HEK293 (cell line): ENCODE data around the gene DPEP2.

Source experiments
- BCL11B ChIP-seq: fragments of 450-650 bp; formaldehyde crosslinking; IDR thresholded peaks from 2 replicates; pipeline ENCODE4 v1.5.1; 2016; ENCODE audit warnings: low read depth, missing biosample characterization, missing genetic modification characterization
- HOXA7 ChIP-seq: sonication (generic); formaldehyde crosslinking; IDR thresholded peaks from 2 replicates; pipeline ENCODE4 v1.8.1; 2022; ENCODE audit warnings: missing genetic modification reagents, borderline replicate concordance
- SCRT2 ChIP-seq: fragments of 450-650 bp; formaldehyde crosslinking; IDR thresholded peaks from 2 replicates; pipeline ENCODE4 v1.5.1; 2016; ENCODE audit warnings: missing biosample characterization, missing genetic modification characterization
- ZFHX2 ChIP-seq: fragments of 450-650 bp; formaldehyde crosslinking; conservative IDR thresholded peaks from 2 replicates; pipeline ENCODE4 v1.5.1; 2016; ENCODE audit warnings: missing biosample characterization, missing genetic modification characterization
- ZNF114 ChIP-seq: fragments of 450-650 bp; formaldehyde crosslinking; IDR thresholded peaks from 2 replicates; pipeline ENCODE4 v1.5.0; 2017; ENCODE audit warnings: missing biosample characterization, missing genetic modification characterization
- ZNF266 ChIP-seq: fragments of 450-650 bp; formaldehyde crosslinking; IDR thresholded peaks from 2 replicates; pipeline ENCODE4 v1.5.1; 2016; ENCODE audit warnings: missing biosample characterization, missing genetic modification characterization, low read depth
- TF ChIP-seq, protein P1 (sequence below): fragments of 450-650 bp; formaldehyde crosslinking; IDR thresholded peaks from 2 replicates; pipeline ENCODE4 v1.5.1; 2016; ENCODE audit warnings: missing biosample characterization, missing genetic modification characterization

DNA sequence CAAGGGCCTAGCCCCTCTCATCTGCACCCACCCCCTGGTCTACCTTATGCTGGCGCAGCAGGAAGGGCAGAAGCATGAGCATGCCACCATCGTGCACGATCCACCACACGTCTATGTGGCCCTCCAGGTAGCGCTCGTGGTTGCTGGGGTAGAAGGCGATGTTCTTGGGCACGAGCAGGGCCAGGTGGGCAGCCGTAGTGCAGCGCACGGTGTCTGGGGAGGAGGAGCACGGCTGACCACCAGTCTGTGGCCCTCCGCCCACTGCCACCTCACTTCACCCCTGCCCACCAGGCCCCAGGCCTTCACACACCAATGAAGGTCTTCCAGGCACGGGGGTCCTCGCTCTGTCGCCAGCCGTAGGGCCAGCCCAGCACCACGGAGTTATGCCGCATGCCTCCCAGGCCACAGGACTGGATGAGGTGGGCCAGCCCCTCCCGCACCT is 53.1 kb downstream of the DPEP2 start:
- no peak for TF ChIP-seq ZFHX2 (tag by site-specific recombination)
- no peak for TF ChIP-seq ZNF266 (tag by site-specific recombination)
- TF ChIP-seq, protein P1, sequence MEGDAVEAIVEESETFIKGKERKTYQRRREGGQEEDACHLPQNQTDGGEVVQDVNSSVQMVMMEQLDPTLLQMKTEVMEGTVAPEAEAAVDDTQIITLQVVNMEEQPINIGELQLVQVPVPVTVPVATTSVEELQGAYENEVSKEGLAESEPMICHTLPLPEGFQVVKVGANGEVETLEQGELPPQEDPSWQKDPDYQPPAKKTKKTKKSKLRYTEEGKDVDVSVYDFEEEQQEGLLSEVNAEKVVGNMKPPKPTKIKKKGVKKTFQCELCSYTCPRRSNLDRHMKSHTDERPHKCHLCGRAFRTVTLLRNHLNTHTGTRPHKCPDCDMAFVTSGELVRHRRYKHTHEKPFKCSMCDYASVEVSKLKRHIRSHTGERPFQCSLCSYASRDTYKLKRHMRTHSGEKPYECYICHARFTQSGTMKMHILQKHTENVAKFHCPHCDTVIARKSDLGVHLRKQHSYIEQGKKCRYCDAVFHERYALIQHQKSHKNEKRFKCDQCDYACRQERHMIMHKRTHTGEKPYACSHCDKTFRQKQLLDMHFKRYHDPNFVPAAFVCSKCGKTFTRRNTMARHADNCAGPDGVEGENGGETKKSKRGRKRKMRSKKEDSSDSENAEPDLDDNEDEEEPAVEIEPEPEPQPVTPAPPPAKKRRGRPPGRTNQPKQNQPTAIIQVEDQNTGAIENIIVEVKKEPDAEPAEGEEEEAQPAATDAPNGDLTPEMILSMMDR, result no peak
- no peak for TF ChIP-seq BCL11B (tag by site-specific recombination)
- no peak for TF ChIP-seq SCRT2 (tag by site-specific recombination)
- no peak for TF ChIP-seq HOXA7
- no peak for TF ChIP-seq ZNF114 (tag by site-specific recombination)
